HG03354 (cell line): ENCODE data around the gene GSTM4.

Experiments used
- ATAC-seq: cut with Tn5 transposase; IDR thresholded peaks from one replicate; pipeline ENCODE4 v1.9.1; 2021; ENCODE audit warnings: mild to moderate bottlenecking; ENCODE audit not compliant: unreplicated experiment, poor library complexity, severe bottlenecking

The GSTM4 gene

DNA sequence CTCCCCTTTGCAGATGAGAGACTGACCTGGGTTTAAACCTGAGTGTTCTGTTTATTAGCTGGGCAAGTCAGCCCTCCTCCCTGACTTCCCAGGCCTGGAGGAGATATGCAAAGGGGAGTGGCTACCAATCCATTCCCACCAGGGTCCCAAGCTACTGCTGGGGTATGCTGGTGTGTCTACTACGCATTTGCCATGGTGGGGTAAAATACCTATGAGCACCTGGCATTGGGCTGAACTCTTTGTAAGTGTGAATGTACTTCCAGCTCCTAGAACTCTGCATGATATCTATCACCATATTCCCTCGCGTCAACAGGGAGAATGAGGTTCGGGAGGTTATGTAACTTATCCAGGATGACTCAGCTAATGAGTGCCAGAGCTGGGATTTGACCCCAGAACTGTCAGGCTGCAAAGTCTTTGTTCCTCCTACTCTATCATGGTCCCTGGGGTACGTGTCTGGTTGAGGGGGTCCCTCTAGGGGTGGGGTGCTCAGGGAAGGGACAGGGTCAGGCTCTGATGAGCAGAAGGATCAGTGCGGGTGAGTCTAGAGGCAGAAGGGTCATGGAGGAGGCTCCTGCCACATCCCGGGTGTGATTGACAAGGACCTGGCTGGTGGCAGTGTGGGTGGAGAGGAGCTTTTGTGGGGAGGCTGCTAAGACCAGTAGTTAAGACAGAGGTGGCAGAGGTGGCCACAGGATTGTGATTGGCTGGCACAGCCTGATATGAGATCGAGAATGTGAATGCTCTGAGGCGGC lies 19.5 kb upstream of the GSTM4 start:
- ATAC-seq, result no peak

DNA sequence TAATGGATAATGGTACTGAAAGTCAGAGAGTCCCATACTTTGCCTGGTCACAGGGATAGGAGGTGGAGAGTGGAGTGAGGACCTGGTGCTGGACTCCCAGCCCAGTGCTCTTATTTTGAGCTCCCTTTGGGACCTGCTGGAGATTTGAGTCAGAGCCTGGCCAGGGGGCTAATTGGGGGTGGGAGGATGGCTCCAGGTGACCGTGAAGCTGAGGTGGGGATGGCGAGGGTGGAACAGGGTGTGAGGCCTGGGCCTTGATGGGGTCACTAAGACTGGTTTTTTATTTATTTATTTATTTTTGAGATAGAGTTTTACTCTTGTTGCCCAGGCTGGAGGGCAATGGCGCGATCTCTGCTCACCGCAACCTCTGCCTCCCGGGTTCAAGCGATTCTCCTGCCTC lies 18.5 kb upstream of the GSTM4 start:
- ATAC-seq, result no peak

DNA sequence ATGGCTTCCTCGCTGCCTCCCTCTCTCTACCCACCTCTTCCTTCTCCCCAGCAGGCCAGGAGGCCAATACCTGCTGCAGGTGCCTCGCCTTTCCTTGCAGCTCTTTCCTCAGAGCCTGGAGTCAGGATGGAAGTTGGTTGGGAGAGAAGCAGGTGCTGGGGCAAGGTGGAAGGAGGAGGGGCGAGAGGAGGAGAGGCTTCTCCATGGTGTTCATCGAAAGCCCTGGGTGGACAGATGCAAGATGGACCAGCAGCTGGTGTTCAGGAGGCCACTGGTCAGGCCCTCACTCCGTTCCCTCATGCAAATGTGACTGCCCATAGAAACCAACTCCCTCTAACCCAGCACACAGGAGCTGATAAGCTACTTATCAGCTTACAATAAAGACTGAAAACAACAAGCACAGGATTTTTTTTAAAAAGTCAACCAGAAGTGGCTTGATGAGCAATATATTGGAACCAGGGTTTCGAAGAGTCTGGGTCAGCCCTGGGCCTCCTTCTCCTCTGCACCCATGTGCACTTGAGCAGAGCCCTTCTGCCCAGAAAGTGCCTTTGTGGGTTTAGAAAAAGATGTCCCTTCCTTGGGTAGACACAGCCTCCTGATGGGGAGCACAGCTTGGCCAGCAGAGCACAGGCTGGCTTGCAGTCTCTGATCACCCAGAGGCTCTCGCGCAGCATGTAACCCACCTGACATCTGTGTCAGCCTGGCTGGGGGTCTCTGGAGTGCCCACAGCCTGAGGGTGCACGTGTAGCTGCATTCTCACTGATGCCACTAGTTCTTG lies 16.6 kb upstream of the GSTM4 start:
- no peak for ATAC-seq

- no peak for ATAC-seq
Measured at GRCh38 chr1:109639841-109640184, 16.1 kb upstream of the GSTM4 start.

DNA sequence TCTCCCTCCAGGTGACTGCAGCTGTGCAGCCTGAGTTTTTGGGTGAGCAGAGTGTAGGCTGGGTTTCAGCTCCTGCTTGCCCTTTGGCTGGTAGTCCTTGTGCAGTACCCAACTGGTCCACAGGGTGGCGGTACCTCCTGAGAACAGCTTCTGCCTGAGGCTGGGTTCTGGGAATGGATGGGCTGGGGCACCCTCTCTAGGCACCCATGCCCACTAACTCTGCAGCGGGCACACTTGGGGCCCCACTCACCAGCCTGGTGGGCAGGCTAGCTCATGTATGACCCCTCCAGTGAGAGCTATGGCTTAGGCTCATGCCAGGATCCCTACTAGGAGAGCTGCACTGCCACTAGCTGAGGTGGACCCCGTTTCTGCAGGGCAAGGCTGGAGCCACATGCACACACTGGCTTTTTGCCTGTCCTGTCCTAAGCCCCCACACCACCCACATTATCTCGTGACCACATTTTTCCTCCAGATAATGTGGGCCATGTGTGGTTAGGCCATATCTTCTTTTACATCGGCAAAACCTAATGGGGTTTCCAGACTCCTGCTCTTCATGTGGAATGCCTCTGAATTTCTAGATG lies 15.5 kb upstream of the GSTM4 start:
- ATAC-seq, result peak; percentile 56

- no peak for ATAC-seq
Measured at GRCh38 chr1:109641078-109641740, 14.7 kb upstream of the GSTM4 start.

DNA sequence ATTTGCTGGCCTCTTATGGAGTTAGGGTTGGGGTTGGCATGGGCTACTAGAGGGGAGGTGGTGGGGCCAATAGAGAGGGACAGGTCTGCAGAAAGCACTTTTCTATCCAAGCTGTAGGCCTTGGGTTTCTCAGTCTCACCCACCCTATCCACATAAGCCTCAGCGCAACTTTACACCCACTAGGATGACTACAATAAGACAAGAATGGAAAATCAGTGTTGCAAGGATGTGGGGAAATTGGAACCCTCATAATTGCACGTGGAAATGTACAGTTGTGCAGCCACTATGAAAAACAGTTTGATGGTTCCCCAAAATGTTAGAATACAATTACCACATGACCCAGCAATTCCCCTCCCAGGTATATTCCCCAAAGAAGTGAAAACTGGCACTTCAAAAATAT lies 14.0 kb upstream of the GSTM4 start:
- ATAC-seq, result no peak

DNA sequence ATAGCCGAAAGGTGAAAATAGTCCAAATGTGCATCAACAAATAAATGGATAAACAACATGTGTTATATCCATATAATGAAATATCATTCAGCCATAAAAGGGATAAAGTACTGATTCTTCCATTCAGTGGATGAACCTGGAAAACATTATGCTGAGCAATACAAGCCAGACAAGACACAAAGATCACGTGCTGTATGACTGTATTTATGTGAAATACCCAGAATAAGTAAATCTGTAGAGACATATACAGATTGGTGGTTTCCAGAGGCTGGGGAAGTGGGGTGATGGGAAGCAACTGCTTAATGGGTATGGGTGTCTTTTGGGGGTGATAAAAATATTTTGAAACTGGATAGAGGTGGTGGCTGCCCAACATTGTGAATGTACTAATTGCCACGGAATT lies 13.3 kb upstream of the GSTM4 start:
- no peak for ATAC-seq

- peak; percentile 97 for ATAC-seq
Measured at GRCh38 chr1:109643385-109644230, 12.3 kb upstream of the GSTM4 start.

DNA sequence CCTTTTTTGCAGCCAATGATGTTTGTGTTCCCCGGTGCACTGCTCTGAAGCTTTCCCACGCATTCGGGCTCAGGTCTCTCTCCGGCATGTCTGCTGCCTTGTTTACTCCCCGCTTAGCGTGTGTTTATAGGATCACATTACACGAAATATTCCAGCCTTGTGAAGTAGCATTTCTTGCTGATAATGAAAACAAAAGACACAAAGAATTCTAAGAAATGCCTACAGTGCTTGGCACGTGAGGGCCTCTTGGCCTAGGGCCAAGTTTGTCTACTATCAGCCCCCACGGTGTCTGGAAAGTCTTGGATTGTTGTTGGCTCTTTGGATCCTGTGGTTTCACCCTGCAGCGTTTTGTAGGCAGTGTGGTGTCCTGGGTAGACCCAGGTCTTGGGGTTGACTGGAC lies 11.2 kb upstream of the GSTM4 start:
- ATAC-seq, result no peak

GRCh38 chr1:109649491-109649914 lies 6.4 kb upstream of the GSTM4 start:
- no peak for ATAC-seq

- no peak for ATAC-seq
Measured at GRCh38 chr1:109650609-109651008, 5.3 kb upstream of the GSTM4 start.

GRCh38 chr1:109652402-109652801 lies 3.5 kb upstream of the GSTM4 start:
- ATAC-seq, result no peak

- ATAC-seq, result no peak
Measured at GRCh38 chr1:109653306-109653705, 2.6 kb upstream of the GSTM4 start.

GRCh38 chr1:109654519-109654918 lies 1.4 kb upstream of the GSTM4 start:
- ATAC-seq, result no peak

GRCh38 chr1:109657395-109657794 lies 1.5 kb downstream of the GSTM4 start:
- ATAC-seq, result no peak

- ATAC-seq, result no peak
Measured at GRCh38 chr1:109657970-109658369, 2.1 kb downstream of the GSTM4 start.

- ATAC-seq, result no peak
Measured at GRCh38 chr1:109658533-109659042, 2.7 kb downstream of the GSTM4 start.

- no peak for ATAC-seq
Measured at GRCh38 chr1:109659145-109659544, 3.2 kb downstream of the GSTM4 start.
